Neural cell (in vitro differentiated cells): ENCODE results near the gene GATA1. TPM values are rescaled to one million over a fixed set of nuclear protein-coding genes. Genes with fewer than 3 reads are reported as not detected.

Source experiments
- H2AFZ ChIP-seq: fragments of 200-600, 300-800 bp; sonication (generic), shearing (Covaris generic); 2 replicates; pipeline ENCODE4 v1.6.0; 2014; ENCODE audit warnings: low read depth, mild to moderate bottlenecking, antibody characterized with exemption, low read length, moderate library complexity
- H3F3A ChIP-seq: fragments of 200-600 bp; shearing (Covaris generic); 2 replicates; pipeline ENCODE4 v1.6.1; 2016; ENCODE audit warnings: mild to moderate bottlenecking, moderate library complexity, mixed read lengths, antibody characterized with exemption, low read length; ENCODE audit not compliant: insufficient read depth, poor library complexity, severe bottlenecking
- H3K27ac ChIP-seq: fragments of 200-600, 300-800 bp; sonication (generic), shearing (Covaris generic); 2 replicates; pipeline ENCODE4 v1.5.1; 2014; ENCODE audit warnings: mild to moderate bottlenecking, low read length, moderate library complexity
- H3K27me3 ChIP-seq: fragments of 300-800, 200-600 bp; sonication (generic), shearing (Covaris generic); 2 replicates; pipeline ENCODE4 v1.6.0; 2014; ENCODE audit warnings: mild to moderate bottlenecking, low read depth, low read length, moderate library complexity; ENCODE audit not compliant: insufficient read depth
- H3K36me3 ChIP-seq: fragments of 300-800, 200-600 bp; sonication (generic), shearing (Covaris generic); 2 replicates; pipeline ENCODE4 v1.5.1; 2014; ENCODE audit warnings: mild to moderate bottlenecking, antibody characterized with exemption, low read length, moderate library complexity; ENCODE audit not compliant: insufficient read depth
- H3K4me2 ChIP-seq: fragments of 300-800, 200-600 bp; sonication (generic), shearing (Covaris generic); 2 replicates; pipeline ENCODE4 v1.6.0; 2014; ENCODE audit warnings: mild to moderate bottlenecking, low read length
- H3K4me3 ChIP-seq: fragments of 300-800, 200-600 bp; sonication (generic), shearing (Covaris generic); 2 replicates; pipeline ENCODE4 v1.5.1; 2014; ENCODE audit warnings: mild to moderate bottlenecking, low read length, moderate library complexity
- H3K79me2 ChIP-seq: fragments of 200-600 bp; shearing (Covaris generic); replicated peaks from 2 replicates; pipeline ENCODE4 v1.6.0; 2014; ENCODE audit warnings: mild to moderate bottlenecking, low read length, moderate library complexity; ENCODE audit not compliant: insufficient read depth
- H3K9ac ChIP-seq: fragments of 300-800, 200-600 bp; sonication (generic), shearing (Covaris generic); 2 replicates; pipeline ENCODE4 v1.6.1; 2016; ENCODE audit warnings: mild to moderate bottlenecking, low read length, mixed read lengths
- H3K9me2 ChIP-seq: fragments of 200-600 bp; shearing (Covaris generic); 2 replicates; pipeline ENCODE4 v1.6.1; 2016; ENCODE audit warnings: mild to moderate bottlenecking, low read length, mixed read lengths; ENCODE audit not compliant: insufficient read depth
- H3K9me3 ChIP-seq: fragments of 200-600, 300-800 bp; sonication (generic), shearing (Covaris generic); 2 replicates; pipeline ENCODE4 v1.6.1; 2016; ENCODE audit warnings: mild to moderate bottlenecking, mixed run types, low read length, moderate library complexity, mixed read lengths
- H4K20me1 ChIP-seq: fragments of 200-600 bp; shearing (Covaris generic); 2 replicates; pipeline ENCODE4 v1.6.1; 2016; ENCODE audit warnings: mild to moderate bottlenecking, mixed run types; ENCODE audit not compliant: insufficient read depth
- EP300 ChIP-seq: fragments of 450-650 bp; conservative IDR thresholded peaks from 2 replicates; pipeline ENCODE4 v1.6.1; 2014; ENCODE audit warnings: antibody characterized with exemption, mild to moderate bottlenecking, moderate library complexity; ENCODE audit not compliant: poor library complexity, severe bottlenecking
- EZH2 ChIP-seq: fragments of 200-600, 300-800 bp; shearing (Covaris generic), sonication (generic); IDR thresholded peaks from 2 replicates; pipeline ENCODE4 v1.6.1; 2014; ENCODE audit warnings: antibody characterized with exemption, low read length, borderline replicate concordance, mild to moderate bottlenecking; ENCODE audit not compliant: insufficient read depth, poor library complexity, severe bottlenecking
- MXI1 ChIP-seq: fragments of 450-650 bp; conservative IDR thresholded peaks from 2 replicates; pipeline ENCODE4 v1.6.1; 2014; ENCODE audit warnings: antibody characterized with exemption, mild to moderate bottlenecking; ENCODE audit not compliant: poor library complexity, severe bottlenecking
- POLR2AphosphoS5 ChIP-seq: IDR thresholded peaks from 2 replicates; pipeline ENCODE4 v1.6.1; 2012
- RAD21 ChIP-seq: fragments of 450-650 bp; conservative IDR thresholded peaks from 2 replicates; pipeline ENCODE4 v1.6.1; 2014; ENCODE audit warnings: antibody characterized with exemption, mild to moderate bottlenecking, moderate library complexity
- SMC3 ChIP-seq: fragments of 450-650 bp; conservative IDR thresholded peaks from 2 replicates; pipeline ENCODE4 v1.6.1; 2014; ENCODE audit warnings: antibody characterized with exemption, mild to moderate bottlenecking, moderate library complexity; ENCODE audit not compliant: poor library complexity
- TAF1 ChIP-seq: IDR thresholded peaks from 2 replicates; pipeline ENCODE4 v1.6.1; 2012; ENCODE audit warnings: low read depth
- polyA plus RNA-seq: library from polyadenylated mRNA; depleted of rRNA; stranded (reverse); fragments of >200 nt; gene quantifications from 2 replicates; pipeline ENCODE4 v1.2.3, GENCODE V29; 2014

Gene GATA1
- polyA plus RNA-seq, 1 donor from 2014 or later = not detected

DNA sequence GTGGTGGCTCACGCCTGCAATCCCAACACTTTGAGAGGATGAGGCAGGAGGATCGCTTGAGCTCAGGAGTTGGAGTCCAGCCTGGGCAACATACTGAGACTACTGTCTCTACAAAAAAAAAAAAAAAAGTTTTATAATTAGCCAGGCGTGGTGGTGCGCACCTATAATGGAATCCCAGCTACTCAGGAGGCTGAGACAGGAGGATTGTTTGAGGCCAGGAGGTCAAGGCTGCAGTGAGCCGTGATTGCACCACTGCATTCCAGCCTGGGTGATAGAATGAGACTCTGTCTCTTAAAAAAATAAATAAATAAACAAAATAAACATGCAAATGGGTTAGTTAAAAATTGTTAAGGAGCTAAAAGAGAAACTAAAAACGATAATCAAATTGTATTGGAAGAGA lies 17.2 kb upstream of the GATA1 start:
- H3K36me3 ChIP-seq = no peaks in the 10 kb centered on the region
- H3K9ac ChIP-seq = no peak overlapping the region
- H3K79me2 ChIP-seq = no peaks in the 10 kb centered on the region
- no peak overlapping the region for H2AFZ ChIP-seq
- no peak overlapping the region for H3K4me3 ChIP-seq
- no peak overlapping the region for H3K4me2 ChIP-seq
- H3K9me2 ChIP-seq = no peaks in the 10 kb centered on the region
- no peak overlapping the region for H3K27ac ChIP-seq
- H3K27me3 ChIP-seq = no peaks in the 10 kb centered on the region
- no peaks in the 10 kb centered on the region for H3F3A ChIP-seq
- no peaks in the 10 kb centered on the region for H3K9me3 ChIP-seq
- TF ChIP-seq POLR2AphosphoS5 (no peak), SMC3 (no peak), TAF1 (no peak)
- no peaks in the 10 kb centered on the region for H4K20me1 ChIP-seq

DNA sequence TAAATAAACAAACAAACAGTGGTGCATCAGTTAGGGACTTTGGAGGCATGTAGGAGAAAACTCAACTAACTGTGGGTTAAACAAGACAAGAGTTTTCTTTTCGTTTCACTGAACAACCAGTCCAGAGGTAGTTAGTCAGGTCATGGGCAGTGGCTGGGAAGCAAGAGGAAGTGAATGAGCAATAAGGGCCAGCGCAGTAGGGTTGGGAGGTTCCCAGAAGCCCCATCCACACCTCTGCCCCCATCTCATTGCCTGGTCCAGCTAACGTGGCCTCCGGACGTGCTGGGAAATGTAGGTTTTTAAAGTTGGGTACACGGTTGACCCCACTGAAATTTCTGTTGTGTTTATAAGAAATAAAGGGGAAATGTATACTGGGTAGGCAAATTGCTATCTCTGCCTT lies 16.1 kb upstream of the GATA1 start:
- Histone ChIP-seq H3K27me3 (no peaks in the 10 kb centered on the region), H2AFZ (no peak overlapping the region), H3K79me2 (no peaks in the 10 kb centered on the region), H3K4me2 (no peak overlapping the region), H3F3A (no peaks in the 10 kb centered on the region), H3K9me2 (no peaks in the 10 kb centered on the region), H3K36me3 (no peaks in the 10 kb centered on the region), H4K20me1 (no peaks in the 10 kb centered on the region), H3K9me3 (no peaks in the 10 kb centered on the region), H3K9ac (no peak overlapping the region), H3K4me3 (no peak overlapping the region), H3K27ac (no peak overlapping the region)
- TF ChIP-seq POLR2AphosphoS5 (no peak), EP300 (no peak), MXI1 (no peak)

DNA sequence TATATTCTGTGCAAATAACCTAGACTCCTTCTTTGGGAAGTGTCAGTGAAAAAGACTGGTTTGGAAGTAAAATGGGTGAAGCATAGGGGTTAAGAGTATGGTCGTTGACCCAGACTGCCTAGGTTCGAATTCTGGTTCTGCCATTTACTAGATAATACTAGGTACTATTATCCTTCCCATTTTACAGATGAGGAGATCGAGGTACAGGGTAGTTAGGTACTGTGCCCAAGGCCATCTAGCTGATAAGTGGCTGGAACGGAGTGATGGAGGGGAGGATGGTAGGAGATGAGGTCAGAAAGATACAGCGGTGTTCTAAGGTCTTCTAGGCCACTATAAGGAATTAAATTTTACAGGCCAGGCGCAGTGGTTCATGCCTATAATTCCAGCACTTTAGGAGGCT lies 13.8 kb upstream of the GATA1 start:
- H4K20me1 ChIP-seq = no peaks in the 10 kb centered on the region
- H3K9me2 ChIP-seq = no peaks in the 10 kb centered on the region
- no peaks in the 10 kb centered on the region for H3K27me3 ChIP-seq
- H3K9me3 ChIP-seq = no peaks in the 10 kb centered on the region
- no peaks in the 10 kb centered on the region for H3K79me2 ChIP-seq
- H2AFZ ChIP-seq = no peak overlapping the region
- no peaks in the 10 kb centered on the region for H3F3A ChIP-seq
- no peak overlapping the region for H3K4me2 ChIP-seq
- H3K4me3 ChIP-seq = no peak overlapping the region
- TF ChIP-seq MXI1 = no peak
- no peak for TF ChIP-seq RAD21
- TF ChIP-seq EP300 = no peak
- no peak for TF ChIP-seq SMC3
- no peak for TF ChIP-seq EZH2
- H3K9ac ChIP-seq = no peak overlapping the region
- no peak overlapping the region for H3K27ac ChIP-seq
- H3K36me3 ChIP-seq = no peaks in the 10 kb centered on the region

DNA sequence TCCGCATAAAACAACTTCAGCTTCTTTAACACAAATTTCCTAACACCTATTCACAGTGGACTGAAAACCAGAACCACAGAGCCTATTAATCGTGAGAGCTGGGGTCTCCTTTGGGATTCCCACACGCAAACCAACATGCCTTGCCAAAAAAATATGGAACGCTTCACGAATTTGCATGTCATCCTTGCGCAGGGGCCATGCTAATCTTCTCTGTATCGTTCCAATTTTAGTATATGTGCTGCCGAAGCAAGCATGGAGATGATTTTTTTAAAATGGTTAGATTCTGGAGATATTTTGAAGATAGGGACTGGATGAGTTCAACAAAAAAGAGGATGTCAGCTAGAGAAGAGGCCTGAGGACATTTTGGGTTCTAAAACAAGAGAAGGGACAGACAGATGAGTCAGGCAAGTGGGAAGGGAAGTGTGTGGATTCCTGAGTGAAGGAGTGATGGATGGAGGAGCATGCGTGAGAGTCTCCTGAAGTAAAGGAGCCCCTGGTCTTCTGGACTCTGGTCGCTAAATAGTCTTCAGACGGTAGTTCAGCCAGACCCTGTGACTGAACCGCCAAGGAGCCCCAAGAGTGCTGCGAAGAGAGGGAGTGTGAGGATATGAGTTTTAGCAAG lies 9.5 kb upstream of the GATA1 start:
- H3K36me3 ChIP-seq = no peaks in the 10 kb centered on the region
- H4K20me1 ChIP-seq = no peaks in the 10 kb centered on the region
- TF ChIP-seq SMC3 (no peak), RAD21 (no peak), EZH2 (no peak), POLR2AphosphoS5 (no peak), TAF1 (no peak)
- H3K27me3 ChIP-seq = no peaks in the 10 kb centered on the region
- H2AFZ ChIP-seq = no peak overlapping the region
- no peak overlapping the region for H3K4me2 ChIP-seq
- H3K9me3 ChIP-seq = no peaks in the 10 kb centered on the region
- no peak overlapping the region for H3K27ac ChIP-seq
- no peak overlapping the region for H3K9ac ChIP-seq
- no peaks in the 10 kb centered on the region for H3K79me2 ChIP-seq
- no peaks in the 10 kb centered on the region for H3K9me2 ChIP-seq
- H3F3A ChIP-seq = no peaks in the 10 kb centered on the region
- H3K4me3 ChIP-seq = no peak overlapping the region
